Measurements from ENCODE around the gene BIRC2.

GRCh38 chr11:102331341-102331740 is 15.7 kb upstream of the BIRC2 start:
- TF ChIP-seq SPI1 (IDR thresholded peaks at IDR 0.05; ENCODE audit: low read depth, low read length) (no peak), POLR2A (IDR thresholded peaks at IDR 0.05; ENCODE audit: low read depth, low read length) (no peak), POLR2AphosphoS5 (IDR thresholded peaks at IDR 0.05; ENCODE audit: low read depth, low read length) (no peak)
